ENCODE results near the gene STRN3. TPM values are rescaled to one million over a fixed set of nuclear protein-coding genes. Genes with fewer than 3 reads are reported as not detected.

Gene STRN3
- total RNA-seq, 4 donors from 2014 or later: 21.5 to 50.0 (median 29.5) TPM

DNA sequence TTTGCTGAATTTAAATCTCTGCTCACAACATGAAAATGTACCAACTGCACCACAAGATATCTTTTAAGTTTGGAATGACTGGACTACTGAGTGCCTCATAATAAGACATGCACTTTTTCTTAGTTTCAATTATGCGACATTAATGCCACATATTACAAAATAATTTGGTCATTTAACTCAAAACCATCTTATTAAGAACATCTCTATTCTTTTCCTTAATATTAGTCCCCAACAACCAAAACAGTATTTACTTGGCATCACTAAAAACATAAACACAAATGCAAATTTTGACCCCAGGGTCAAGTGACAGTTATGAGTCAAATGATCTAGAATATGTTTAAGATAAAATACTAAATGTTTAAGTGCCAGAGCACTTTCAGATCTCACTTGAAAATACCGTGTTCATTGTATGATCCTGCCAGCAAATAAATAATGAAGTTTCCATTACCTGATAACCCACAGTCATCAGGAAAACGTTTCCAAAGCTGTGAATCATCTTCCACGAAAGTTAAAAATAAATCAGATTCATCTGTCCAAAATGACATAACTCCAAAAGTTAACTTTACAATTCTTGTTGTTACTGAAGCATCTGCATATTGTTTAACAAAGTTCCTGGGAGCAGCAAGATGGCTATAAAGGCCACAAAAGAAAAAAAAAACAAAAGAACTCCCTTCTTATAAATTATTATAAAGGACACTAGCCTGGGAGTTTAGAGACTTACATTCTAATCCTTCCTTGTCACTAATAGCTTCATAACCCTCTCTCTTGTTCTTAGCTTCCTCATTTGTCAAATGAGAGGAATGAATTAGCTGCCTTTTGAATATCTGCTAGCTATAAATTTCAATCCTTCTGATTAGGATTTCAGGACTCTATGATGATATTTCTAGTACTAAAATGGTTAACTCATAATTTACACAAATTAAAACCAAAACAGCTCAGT is 31.2 kb downstream of the STRN3 start:
- peaks cover 12% of the 10 kb centered on the region for H3K9me3 ChIP-seq
- no peaks in the 10 kb centered on the region for H3K27me3 ChIP-seq
- peak overlapping the region; percentile 18 for H3K27ac ChIP-seq
- DNase-seq (ENCODE audit: low spot score in 2 of 2): no peak
- H3K36me3 ChIP-seq: peaks cover 14% of the 10 kb centered on the region
- WGBS: 4% methylated on average over 4 of the region's 4 CpGs
- TF ChIP-seq POLR2A (IDR thresholded peaks at IDR 0.05) (no peak), EP300 (IDR thresholded peaks at IDR 0.05) (no peak), POLR2AphosphoS5 (IDR thresholded peaks at IDR 0.05) (no peak)
- TF ChIP-seq, protein P1, sequence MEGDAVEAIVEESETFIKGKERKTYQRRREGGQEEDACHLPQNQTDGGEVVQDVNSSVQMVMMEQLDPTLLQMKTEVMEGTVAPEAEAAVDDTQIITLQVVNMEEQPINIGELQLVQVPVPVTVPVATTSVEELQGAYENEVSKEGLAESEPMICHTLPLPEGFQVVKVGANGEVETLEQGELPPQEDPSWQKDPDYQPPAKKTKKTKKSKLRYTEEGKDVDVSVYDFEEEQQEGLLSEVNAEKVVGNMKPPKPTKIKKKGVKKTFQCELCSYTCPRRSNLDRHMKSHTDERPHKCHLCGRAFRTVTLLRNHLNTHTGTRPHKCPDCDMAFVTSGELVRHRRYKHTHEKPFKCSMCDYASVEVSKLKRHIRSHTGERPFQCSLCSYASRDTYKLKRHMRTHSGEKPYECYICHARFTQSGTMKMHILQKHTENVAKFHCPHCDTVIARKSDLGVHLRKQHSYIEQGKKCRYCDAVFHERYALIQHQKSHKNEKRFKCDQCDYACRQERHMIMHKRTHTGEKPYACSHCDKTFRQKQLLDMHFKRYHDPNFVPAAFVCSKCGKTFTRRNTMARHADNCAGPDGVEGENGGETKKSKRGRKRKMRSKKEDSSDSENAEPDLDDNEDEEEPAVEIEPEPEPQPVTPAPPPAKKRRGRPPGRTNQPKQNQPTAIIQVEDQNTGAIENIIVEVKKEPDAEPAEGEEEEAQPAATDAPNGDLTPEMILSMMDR (IDR thresholded peaks at IDR 0.05): no peak
- H3K4me1 ChIP-seq: peaks cover 30% of the 10 kb centered on the region
- no peak overlapping the region for H3K4me3 ChIP-seq

DNA sequence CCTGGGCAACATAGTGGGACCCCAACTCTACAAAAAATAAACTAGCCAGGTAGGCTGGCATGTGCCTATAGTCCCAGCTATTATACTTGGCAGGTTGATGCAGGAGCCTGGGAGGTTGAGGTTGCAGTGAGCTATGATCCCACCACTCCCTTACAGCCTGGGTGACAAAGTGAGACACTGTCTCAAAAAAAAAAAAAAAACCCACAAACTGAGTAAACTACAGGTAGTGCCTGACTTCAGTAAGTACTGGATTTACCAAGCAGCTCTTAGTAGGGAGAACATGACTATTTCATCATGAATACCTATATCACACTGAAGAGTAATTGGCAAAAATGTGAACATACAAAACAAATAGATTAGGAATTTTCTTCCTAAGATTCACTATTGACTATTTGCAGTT is 33.1 kb downstream of the STRN3 start:
- no peak for DNase-seq (ENCODE audit: low spot score in 2 of 2)
- Histone ChIP-seq H3K27ac (no peak overlapping the region), H3K36me3 (peaks cover 3% of the 10 kb centered on the region), H3K27me3 (no peaks in the 10 kb centered on the region), H3K4me1 (peaks cover 30% of the 10 kb centered on the region), H3K9me3 (peaks cover 2% of the 10 kb centered on the region), H3K4me3 (no peak overlapping the region)
- TF ChIP-seq, protein P1 (IDR thresholded peaks at IDR 0.05): no peak
- TF ChIP-seq POLR2AphosphoS5 (IDR thresholded peaks at IDR 0.05): no peak
- TF ChIP-seq POLR2A (IDR thresholded peaks at IDR 0.05): no peak
- no peak for TF ChIP-seq EP300 (IDR thresholded peaks at IDR 0.05)

DNA sequence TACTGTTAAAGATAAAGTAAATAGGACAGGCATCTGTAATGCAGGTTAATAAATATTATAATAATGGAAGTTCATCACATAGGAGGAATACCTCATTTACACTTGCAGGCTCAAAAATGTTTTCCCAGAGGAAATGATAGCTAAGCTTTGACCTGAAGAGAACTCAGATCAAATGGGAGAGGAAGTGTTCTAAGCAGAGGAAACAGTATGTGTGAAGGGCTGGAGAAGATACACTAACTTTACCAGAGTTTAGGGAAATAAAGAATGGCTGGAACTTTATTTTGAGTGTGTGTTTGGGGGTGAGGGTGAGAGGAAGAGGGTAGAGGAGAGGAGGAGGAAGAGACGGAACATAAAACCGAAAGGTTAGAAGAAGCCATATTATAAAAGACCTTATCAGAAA is 34.8 kb downstream of the STRN3 start:
- H3K4me1 ChIP-seq: peaks cover 30% of the 10 kb centered on the region
- WGBS: 71% methylated on average over 2 of the region's 2 CpGs
- TF ChIP-seq POLR2A (IDR thresholded peaks at IDR 0.05) (no peak), EP300 (IDR thresholded peaks at IDR 0.05) (no peak), POLR2AphosphoS5 (IDR thresholded peaks at IDR 0.05) (no peak)
- TF ChIP-seq, protein P1 (IDR thresholded peaks at IDR 0.05): no peak
- H3K4me3 ChIP-seq: no peak overlapping the region
- no peak for DNase-seq (ENCODE audit: low spot score in 2 of 2)
- H3K36me3 ChIP-seq: no peaks in the 10 kb centered on the region
- no peak overlapping the region for H3K27ac ChIP-seq
- H3K27me3 ChIP-seq: no peaks in the 10 kb centered on the region
- H3K9me3 ChIP-seq: no peaks in the 10 kb centered on the region

DNA sequence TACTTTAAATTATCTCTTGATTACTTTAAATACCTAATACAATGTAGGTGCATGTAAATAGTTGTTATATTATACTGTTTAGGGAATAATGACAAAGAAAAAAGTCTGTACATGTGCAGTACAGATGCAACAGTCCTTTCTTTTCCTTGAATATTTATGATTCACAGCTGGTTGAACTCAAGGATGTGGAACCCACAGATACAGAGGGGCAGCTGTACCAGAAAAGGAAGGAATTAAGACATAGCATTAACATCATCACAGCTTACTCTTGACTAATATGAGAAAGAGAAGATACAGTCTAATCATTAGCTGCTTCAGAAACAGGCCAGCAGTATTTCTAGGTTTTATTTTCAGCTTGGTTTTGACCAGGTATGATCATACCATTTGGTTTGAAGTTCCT is 35.4 kb downstream of the STRN3 start:
- TF ChIP-seq POLR2AphosphoS5 (IDR thresholded peaks at IDR 0.05) (no peak), EP300 (IDR thresholded peaks at IDR 0.05) (no peak), POLR2A (IDR thresholded peaks at IDR 0.05) (no peak)
- TF ChIP-seq, protein P1 (IDR thresholded peaks at IDR 0.05): no peak
- H3K4me1 ChIP-seq: peaks cover 25% of the 10 kb centered on the region
- H3K27ac ChIP-seq: no peak overlapping the region
- no peaks in the 10 kb centered on the region for H3K36me3 ChIP-seq
- H3K9me3 ChIP-seq: no peaks in the 10 kb centered on the region
- DNase-seq (ENCODE audit: low spot score in 2 of 2): no peak
- no peaks in the 10 kb centered on the region for H3K27me3 ChIP-seq
- no peak overlapping the region for H3K4me3 ChIP-seq

DNA sequence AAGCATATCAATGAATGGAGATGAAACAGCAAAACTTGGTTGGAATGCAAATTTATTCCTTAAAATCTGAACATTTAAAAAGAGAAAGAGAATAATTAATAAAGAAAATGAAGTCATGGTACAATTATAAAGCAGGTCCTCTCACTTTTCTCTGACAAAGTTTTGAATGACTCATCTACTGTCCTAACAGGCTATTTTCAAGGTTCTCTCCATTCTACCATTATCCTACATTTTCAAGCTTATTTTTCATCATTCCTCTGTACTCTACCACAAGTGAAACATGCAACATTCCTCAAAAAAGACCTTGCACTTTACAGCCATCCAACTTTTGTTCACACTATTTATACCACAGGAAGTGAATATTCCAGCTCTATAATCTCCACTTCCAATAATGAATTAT is 37.7 kb downstream of the STRN3 start:
- H3K9me3 ChIP-seq: no peaks in the 10 kb centered on the region
- no peaks in the 10 kb centered on the region for H3K36me3 ChIP-seq
- no peak overlapping the region for H3K4me3 ChIP-seq
- no peak for TF ChIP-seq POLR2AphosphoS5 (IDR thresholded peaks at IDR 0.05)
- TF ChIP-seq, protein P1 (IDR thresholded peaks at IDR 0.05): no peak
- TF ChIP-seq POLR2A (IDR thresholded peaks at IDR 0.05): no peak
- no peak for TF ChIP-seq EP300 (IDR thresholded peaks at IDR 0.05)
- peaks cover 11% of the 10 kb centered on the region for H3K4me1 ChIP-seq
- no peaks in the 10 kb centered on the region for H3K27me3 ChIP-seq
- no peak overlapping the region for H3K27ac ChIP-seq
- DNase-seq (ENCODE audit: low spot score in 2 of 2): no peak
